IMR-90 (cell line): ENCODE data around the gene LDAF1.

ENCODE experiments used
- BHLHE40 ChIP-seq: fragments of 150-350 bp; IDR thresholded peaks from 2 replicates; pipeline ENCODE4 v1.6.1; 2016; ENCODE audit warnings: mild to moderate bottlenecking, low read depth, low read length
- CEBPB ChIP-seq: IDR thresholded peaks from 2 replicates; pipeline ENCODE4 v1.6.1; 2012; ENCODE audit warnings: low read depth, low read length, improper control_type of control experiment
- ELK1 ChIP-seq: fragments of 150-350 bp; IDR thresholded peaks from 2 replicates; pipeline ENCODE4 v1.6.1; 2016; ENCODE audit warnings: low read depth, mild to moderate bottlenecking, low read length, moderate library complexity, borderline replicate concordance
- FOS ChIP-seq: fragments of 150-350 bp; IDR thresholded peaks from 2 replicates; pipeline ENCODE4 v1.6.1; 2016; ENCODE audit warnings: low read depth, low read length
- MAZ ChIP-seq: IDR thresholded peaks from 2 replicates; pipeline ENCODE4 v1.6.1; 2012; ENCODE audit warnings: low read depth, mild to moderate bottlenecking, low read length, improper control_type of control experiment, moderate library complexity, borderline replicate concordance
- MXI1 ChIP-seq: IDR thresholded peaks from 2 replicates; pipeline ENCODE4 v1.6.1; 2012; ENCODE audit warnings: low read depth, mild to moderate bottlenecking, low read length, moderate library complexity, borderline replicate concordance
- NFE2L2 ChIP-seq: fragments of 150-350 bp; IDR thresholded peaks from 2 replicates; pipeline ENCODE4 v1.6.1; 2016; ENCODE audit warnings: low read depth, mild to moderate bottlenecking, low read length
- POLR2A ChIP-seq: IDR thresholded peaks from 2 replicates; pipeline ENCODE4 v1.6.1; 2012; ENCODE audit warnings: mild to moderate bottlenecking, low read depth, low read length
- RAD21 ChIP-seq: IDR thresholded peaks from 2 replicates; pipeline ENCODE4 v1.6.1; 2012; ENCODE audit warnings: low read length, improper control_type of control experiment
- RCOR1 ChIP-seq: IDR thresholded peaks from 2 replicates; pipeline ENCODE4 v1.6.1; 2012; ENCODE audit warnings: mild to moderate bottlenecking, low read length, improper control_type of control experiment; ENCODE audit not compliant: insufficient replicate concordance
- RFX5 ChIP-seq: IDR thresholded peaks from 2 replicates; pipeline ENCODE4 v1.8.0; 2012; ENCODE audit warnings: low read depth, mild to moderate bottlenecking, low read length, moderate library complexity
- SMC3 ChIP-seq: fragments of 150-350 bp; IDR thresholded peaks from 2 replicates; pipeline ENCODE4 v1.6.1; 2016; ENCODE audit warnings: low read depth, mild to moderate bottlenecking, antibody characterized with exemption, low read length, moderate library complexity
- TF ChIP-seq, protein P1 (sequence below): conservative IDR thresholded peaks from 2 replicates; pipeline ENCODE4 v1.5.1; 2012; ENCODE audit warnings: mild to moderate bottlenecking, low read depth, low read length, improper control_type of control experiment
- TF ChIP-seq, protein P2 (sequence below): fragments of 150-350 bp; IDR thresholded peaks from 2 replicates; pipeline ENCODE4 v1.6.1; 2017; ENCODE audit warnings: mild to moderate bottlenecking, antibody characterized with exemption, low read length, low read depth

DNA sequence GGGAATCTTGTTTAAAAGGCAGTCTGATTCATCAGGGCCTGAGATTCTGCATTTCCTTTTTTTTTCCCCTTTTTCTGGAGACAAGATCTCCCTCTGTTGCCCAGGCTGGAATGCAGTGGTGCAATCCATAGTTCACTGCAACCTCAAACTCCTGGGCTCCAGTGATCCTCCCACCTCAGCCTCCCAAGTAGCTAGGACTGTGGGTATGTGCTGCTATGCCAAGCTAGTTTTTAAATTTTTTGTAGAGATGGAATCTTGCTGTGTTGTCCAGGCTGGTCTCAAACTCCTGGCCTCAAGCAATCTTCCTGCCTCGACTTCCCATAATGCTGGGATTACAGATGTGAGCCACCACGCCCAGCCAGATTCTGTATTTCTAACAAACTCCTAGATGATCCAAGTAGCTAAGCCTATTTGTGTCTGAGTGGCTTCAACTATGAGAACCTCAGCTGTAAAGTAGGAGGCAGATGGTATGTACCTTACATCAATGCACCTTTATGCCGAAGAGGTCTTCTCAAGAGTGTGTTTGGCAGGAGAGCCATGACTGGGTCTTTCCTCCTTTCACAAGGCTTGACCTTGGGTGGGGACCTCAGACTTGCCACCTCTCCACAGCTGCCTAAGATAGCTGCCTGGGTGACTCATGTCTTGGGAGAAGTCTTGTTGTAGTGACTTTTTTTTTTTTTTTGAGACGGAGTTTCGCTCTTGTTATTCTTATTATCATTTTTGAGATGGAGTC is 10.9 kb downstream of the LDAF1 start:
- no peak for TF ChIP-seq SMC3
- TF ChIP-seq POLR2A: no peak
- TF ChIP-seq, protein P1, sequence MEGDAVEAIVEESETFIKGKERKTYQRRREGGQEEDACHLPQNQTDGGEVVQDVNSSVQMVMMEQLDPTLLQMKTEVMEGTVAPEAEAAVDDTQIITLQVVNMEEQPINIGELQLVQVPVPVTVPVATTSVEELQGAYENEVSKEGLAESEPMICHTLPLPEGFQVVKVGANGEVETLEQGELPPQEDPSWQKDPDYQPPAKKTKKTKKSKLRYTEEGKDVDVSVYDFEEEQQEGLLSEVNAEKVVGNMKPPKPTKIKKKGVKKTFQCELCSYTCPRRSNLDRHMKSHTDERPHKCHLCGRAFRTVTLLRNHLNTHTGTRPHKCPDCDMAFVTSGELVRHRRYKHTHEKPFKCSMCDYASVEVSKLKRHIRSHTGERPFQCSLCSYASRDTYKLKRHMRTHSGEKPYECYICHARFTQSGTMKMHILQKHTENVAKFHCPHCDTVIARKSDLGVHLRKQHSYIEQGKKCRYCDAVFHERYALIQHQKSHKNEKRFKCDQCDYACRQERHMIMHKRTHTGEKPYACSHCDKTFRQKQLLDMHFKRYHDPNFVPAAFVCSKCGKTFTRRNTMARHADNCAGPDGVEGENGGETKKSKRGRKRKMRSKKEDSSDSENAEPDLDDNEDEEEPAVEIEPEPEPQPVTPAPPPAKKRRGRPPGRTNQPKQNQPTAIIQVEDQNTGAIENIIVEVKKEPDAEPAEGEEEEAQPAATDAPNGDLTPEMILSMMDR: no peak
- no peak for TF ChIP-seq RAD21
- no peak for TF ChIP-seq RCOR1
- no peak for TF ChIP-seq NFE2L2
- no peak for TF ChIP-seq CEBPB
- TF ChIP-seq, protein P2, sequence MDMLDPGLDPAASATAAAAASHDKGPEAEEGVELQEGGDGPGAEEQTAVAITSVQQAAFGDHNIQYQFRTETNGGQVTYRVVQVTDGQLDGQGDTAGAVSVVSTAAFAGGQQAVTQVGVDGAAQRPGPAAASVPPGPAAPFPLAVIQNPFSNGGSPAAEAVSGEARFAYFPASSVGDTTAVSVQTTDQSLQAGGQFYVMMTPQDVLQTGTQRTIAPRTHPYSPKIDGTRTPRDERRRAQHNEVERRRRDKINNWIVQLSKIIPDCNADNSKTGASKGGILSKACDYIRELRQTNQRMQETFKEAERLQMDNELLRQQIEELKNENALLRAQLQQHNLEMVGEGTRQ: no peak
- TF ChIP-seq MAZ: no peak
- TF ChIP-seq FOS: peak; percentile 42; the same call in 1 of the 2 replicates
- TF ChIP-seq MXI1: no peak
- no peak for TF ChIP-seq BHLHE40
- TF ChIP-seq RFX5: no peak
- TF ChIP-seq ELK1: no peak
